ENCODE results near the gene CXCL3. TPM values are rescaled to one million over a fixed set of nuclear protein-coding genes. Genes with fewer than 3 reads are reported as not detected.

Gene CXCL3
- total and polyA plus RNA-seq, 9 of the 15 experiments (the other 6 are each of a cell fraction or from before 2014, with no cell fraction given) = 2.3 to 8.9 (median 6.1) TPM

DNA sequence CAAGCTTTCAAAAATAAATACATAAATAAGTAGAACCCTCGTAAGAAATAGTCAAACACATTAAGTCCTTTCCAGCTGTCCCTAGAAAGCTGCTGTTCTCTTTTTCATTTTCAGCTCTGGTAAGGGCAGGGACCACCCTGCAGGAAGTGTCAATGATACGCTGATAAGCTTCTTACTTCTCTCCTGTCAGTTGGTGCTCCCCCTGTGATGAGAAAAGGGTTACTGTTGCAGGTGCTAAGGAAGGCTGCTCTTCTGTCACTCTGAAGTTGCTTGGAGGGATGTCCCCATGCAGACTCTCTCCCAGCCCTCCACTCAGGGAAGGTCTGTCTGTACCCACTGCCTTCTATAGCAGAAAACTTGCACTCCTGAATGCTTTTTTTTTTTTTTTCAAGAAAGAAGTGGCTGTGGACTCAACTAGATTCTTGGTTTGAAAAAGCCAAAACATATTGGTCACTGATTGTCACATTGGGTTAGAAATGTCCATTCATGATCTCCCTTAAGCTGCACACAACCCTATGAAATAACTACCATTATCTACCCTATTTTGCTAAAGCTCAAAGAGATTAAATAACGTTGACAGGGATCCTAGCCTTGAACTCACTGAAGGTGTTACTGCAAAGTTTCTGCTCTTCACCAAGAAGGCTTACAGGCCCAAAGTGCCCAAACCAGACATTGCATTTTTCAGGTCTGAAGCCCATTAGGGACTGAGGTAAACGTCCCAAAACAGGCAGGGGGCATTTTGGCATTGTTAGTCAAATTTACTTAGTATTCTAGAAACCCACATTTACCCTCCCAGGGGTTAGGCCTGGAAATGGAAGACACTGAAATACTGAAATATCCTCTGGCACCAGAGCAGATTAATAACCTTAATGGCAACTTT, 1.2 kb downstream of the CXCL3 start (continued):
- TF ChIP-seq, protein P1, sequence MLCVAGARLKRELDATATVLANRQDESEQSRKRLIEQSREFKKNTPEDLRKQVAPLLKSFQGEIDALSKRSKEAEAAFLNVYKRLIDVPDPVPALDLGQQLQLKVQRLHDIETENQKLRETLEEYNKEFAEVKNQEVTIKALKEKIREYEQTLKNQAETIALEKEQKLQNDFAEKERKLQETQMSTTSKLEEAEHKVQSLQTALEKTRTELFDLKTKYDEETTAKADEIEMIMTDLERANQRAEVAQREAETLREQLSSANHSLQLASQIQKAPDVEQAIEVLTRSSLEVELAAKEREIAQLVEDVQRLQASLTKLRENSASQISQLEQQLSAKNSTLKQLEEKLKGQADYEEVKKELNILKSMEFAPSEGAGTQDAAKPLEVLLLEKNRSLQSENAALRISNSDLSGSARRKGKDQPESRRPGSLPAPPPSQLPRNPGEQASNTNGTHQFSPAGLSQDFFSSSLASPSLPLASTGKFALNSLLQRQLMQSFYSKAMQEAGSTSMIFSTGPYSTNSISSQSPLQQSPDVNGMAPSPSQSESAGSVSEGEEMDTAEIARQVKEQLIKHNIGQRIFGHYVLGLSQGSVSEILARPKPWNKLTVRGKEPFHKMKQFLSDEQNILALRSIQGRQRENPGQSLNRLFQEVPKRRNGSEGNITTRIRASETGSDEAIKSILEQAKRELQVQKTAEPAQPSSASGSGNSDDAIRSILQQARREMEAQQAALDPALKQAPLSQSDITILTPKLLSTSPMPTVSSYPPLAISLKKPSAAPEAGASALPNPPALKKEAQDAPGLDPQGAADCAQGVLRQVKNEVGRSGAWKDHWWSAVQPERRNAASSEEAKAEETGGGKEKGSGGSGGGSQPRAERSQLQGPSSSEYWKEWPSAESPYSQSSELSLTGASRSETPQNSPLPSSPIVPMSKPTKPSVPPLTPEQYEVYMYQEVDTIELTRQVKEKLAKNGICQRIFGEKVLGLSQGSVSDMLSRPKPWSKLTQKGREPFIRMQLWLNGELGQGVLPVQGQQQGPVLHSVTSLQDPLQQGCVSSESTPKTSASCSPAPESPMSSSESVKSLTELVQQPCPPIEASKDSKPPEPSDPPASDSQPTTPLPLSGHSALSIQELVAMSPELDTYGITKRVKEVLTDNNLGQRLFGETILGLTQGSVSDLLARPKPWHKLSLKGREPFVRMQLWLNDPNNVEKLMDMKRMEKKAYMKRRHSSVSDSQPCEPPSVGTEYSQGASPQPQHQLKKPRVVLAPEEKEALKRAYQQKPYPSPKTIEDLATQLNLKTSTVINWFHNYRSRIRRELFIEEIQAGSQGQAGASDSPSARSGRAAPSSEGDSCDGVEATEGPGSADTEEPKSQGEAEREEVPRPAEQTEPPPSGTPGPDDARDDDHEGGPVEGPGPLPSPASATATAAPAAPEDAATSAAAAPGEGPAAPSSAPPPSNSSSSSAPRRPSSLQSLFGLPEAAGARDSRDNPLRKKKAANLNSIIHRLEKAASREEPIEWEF (CRISPR knock-in tag; IDR thresholded peaks at IDR 0.05) = no peak
- TF ChIP-seq, protein P2, sequence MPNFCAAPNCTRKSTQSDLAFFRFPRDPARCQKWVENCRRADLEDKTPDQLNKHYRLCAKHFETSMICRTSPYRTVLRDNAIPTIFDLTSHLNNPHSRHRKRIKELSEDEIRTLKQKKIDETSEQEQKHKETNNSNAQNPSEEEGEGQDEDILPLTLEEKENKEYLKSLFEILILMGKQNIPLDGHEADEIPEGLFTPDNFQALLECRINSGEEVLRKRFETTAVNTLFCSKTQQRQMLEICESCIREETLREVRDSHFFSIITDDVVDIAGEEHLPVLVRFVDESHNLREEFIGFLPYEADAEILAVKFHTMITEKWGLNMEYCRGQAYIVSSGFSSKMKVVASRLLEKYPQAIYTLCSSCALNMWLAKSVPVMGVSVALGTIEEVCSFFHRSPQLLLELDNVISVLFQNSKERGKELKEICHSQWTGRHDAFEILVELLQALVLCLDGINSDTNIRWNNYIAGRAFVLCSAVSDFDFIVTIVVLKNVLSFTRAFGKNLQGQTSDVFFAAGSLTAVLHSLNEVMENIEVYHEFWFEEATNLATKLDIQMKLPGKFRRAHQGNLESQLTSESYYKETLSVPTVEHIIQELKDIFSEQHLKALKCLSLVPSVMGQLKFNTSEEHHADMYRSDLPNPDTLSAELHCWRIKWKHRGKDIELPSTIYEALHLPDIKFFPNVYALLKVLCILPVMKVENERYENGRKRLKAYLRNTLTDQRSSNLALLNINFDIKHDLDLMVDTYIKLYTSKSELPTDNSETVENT (CRISPR knock-in tag; IDR thresholded peaks at IDR 0.05) = no peak
- TF ChIP-seq RFX1 (IDR thresholded peaks at IDR 0.05) = no peak
- no peak for TF ChIP-seq ARHGAP35 (IDR thresholded peaks at IDR 0.05; ENCODE audit: partially characterized antibody)
- TF ChIP-seq CBFA2T3 (IDR thresholded peaks at IDR 0.05) = no peak
- TF ChIP-seq, protein P3, sequence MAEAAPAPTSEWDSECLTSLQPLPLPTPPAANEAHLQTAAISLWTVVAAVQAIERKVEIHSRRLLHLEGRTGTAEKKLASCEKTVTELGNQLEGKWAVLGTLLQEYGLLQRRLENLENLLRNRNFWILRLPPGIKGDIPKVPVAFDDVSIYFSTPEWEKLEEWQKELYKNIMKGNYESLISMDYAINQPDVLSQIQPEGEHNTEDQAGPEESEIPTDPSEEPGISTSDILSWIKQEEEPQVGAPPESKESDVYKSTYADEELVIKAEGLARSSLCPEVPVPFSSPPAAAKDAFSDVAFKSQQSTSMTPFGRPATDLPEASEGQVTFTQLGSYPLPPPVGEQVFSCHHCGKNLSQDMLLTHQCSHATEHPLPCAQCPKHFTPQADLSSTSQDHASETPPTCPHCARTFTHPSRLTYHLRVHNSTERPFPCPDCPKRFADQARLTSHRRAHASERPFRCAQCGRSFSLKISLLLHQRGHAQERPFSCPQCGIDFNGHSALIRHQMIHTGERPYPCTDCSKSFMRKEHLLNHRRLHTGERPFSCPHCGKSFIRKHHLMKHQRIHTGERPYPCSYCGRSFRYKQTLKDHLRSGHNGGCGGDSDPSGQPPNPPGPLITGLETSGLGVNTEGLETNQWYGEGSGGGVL (CRISPR knock-in tag; IDR thresholded peaks at IDR 0.05) = no peak
- TF ChIP-seq ZNF780A (CRISPR knock-in tag; IDR thresholded peaks at IDR 0.05) = no peak
- no peak for TF ChIP-seq ILK (tag; IDR thresholded peaks at IDR 0.05; ENCODE audit: borderline replicate concordance, low read depth)
- 0 out of 2 replicates have a peak, but pooled peaks have one; percentile 49 for TF ChIP-seq NBN (IDR thresholded peaks at IDR 0.05; ENCODE audit: low read depth)
- TF ChIP-seq, protein P4, sequence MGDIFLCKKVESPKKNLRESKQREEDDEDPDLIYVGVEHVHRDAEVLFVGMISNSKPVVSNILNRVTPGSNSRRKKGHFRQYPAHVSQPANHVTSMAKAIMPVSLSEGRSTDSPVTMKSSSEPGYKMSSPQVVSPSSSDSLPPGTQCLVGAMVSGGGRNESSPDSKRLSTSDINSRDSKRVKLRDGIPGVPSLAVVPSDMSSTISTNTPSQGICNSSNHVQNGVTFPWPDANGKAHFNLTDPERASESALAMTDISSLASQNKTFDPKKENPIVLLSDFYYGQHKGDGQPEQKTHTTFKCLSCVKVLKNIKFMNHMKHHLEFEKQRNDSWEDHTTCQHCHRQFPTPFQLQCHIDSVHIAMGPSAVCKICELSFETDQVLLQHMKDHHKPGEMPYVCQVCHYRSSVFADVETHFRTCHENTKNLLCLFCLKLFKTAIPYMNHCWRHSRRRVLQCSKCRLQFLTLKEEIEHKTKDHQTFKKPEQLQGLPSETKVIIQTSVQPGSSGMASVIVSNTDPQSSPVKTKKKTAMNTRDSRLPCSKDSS (IDR thresholded peaks at IDR 0.05; ENCODE audit: low read depth, partially characterized antibody) = no peak
- no peak for TF ChIP-seq SMARCB1 (IDR thresholded peaks at IDR 0.05; ENCODE audit: insufficient read length, low read depth)
- TF ChIP-seq NCOR1 (IDR thresholded peaks at IDR 0.05) = no peak
- TF ChIP-seq CHCHD3 (CRISPR knock-in tag; IDR thresholded peaks at IDR 0.05) = no peak
- no peak for TF ChIP-seq ZNF3 (CRISPR knock-in tag; IDR thresholded peaks at IDR 0.05)
- TF ChIP-seq RBFOX2 (IDR thresholded peaks at IDR 0.05; ENCODE audit: low read depth, low read length) = 0 out of 2 replicates have a peak, but pooled peaks have one; percentile 39
- no peak for TF ChIP-seq PHTF2 (CRISPR knock-in tag; IDR thresholded peaks at IDR 0.05)

Measured in K562 (cell line).